Measurements from ENCODE around the gene ALOX15B. TPM values are rescaled to one million over a fixed set of nuclear protein-coding genes. Genes with fewer than 3 reads are reported as not detected.

The ALOX15B gene
- total and polyA plus RNA-seq, 2 of the 13 experiments (the other 11 are each of a cell fraction or from before 2014, with no cell fraction given), result not detected

GRCh38 chr17:8002721-8003593, 35.9 kb upstream of the ALOX15B start (continued):
- TF ChIP-seq SIN3A (IDR thresholded peaks at IDR 0.05; ENCODE audit: borderline replicate concordance, low read depth, low read length), result no peak
- no peak for TF ChIP-seq E2F5 (CRISPR knock-in tag; conservative IDR thresholded peaks at IDR 0.05)
- no peak for TF ChIP-seq STAT6 (CRISPR knock-in tag; IDR thresholded peaks at IDR 0.05; ENCODE audit: borderline replicate concordance)
- no peak for TF ChIP-seq ZFP36 (IDR thresholded peaks at IDR 0.05; ENCODE audit: borderline replicate concordance, low read depth, low read length, partially characterized antibody)
- TF ChIP-seq MAFF (IDR thresholded peaks at IDR 0.05; ENCODE audit: low read depth, low read length), result no peak
- TF ChIP-seq U2AF2 (IDR thresholded peaks at IDR 0.05; ENCODE audit: low read depth, low read length), result no peak
- TF ChIP-seq HOXD1 (CRISPR knock-in tag; IDR thresholded peaks at IDR 0.05), result no peak

DNA sequence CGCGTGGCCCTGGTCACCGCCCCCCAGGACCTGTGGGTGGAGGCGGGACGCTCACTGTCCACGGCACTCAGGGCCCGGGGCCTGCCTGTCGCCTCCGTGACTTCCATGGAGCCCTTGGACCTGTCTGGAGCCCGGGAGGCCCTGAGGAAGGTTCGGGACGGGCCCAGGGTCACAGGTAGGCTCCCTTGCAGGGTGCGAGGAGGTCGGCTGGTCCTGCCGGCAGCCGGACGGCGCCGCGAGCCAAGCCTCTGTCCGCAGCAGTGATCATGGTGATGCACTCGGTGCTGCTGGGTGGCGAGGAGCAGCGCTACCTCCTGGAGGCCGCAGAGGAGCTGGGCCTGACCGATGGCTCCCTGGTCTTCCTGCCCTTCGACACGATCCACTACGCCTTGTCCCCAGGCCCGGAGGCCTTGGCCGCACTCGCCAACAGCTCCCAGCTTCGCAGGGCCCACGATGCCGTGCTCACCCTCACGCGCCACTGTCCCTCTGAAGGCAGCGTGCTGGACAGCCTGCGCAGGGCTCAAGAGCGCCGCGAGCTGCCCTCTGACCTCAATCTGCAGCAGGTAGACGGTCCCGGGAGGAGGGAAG, 35.2 kb upstream of the ALOX15B start:
- H3K4me2 ChIP-seq (ENCODE audit: low read depth, low read length), result no peak overlapping the region
- H3K79me2 ChIP-seq (ENCODE audit: insufficient read depth, low read length), result no peaks in the 10 kb centered on the region
- ChIA-PET CTCF (ENCODE audit: low intra/inter-chr PET ratio, low total read pairs) (no interaction called here), POLR2A (no interaction called here)
- DNase-seq (ENCODE audit: low spot score) (no peak), FAIRE-seq (no peak), ATAC-seq (no peak; the same call in 2 of the 3 replicates)
- TF ChIP-seq ZSCAN31 (CRISPR knock-in tag; IDR thresholded peaks at IDR 0.05; ENCODE audit: low read depth) (no peak), ZNF746 (CRISPR knock-in tag; IDR thresholded peaks at IDR 0.05) (no peak), ZNF674 (CRISPR knock-in tag; IDR thresholded peaks at IDR 0.05; ENCODE audit: low read depth) (no peak)
- peaks cover 5% of the 10 kb centered on the region for H3K4me1 ChIP-seq (ENCODE audit: insufficient read depth, low read length)
- H3K36me3 ChIP-seq (replicated peaks in 1 of 2; ENCODE audit: control insufficient read depth in 1 of 2, insufficient read depth in 2 of 2, low read length in 2 of 2), result no peaks in the 10 kb centered on the region
- no peak overlapping the region for H3K4me3 ChIP-seq (replicated peaks in 1 of 3; ENCODE audit: insufficient read depth in 1 of 3, low read depth in 2 of 3, low read length in 3 of 3)
- in situ Hi-C loops (cut with HindIII; ENCODE audit: extremely low pct_ligation_motif_present, low pct_unique_long_range_greater_than_20kb) (no loop called here), intact Hi-C loops (cut with micrococcal nuclease; ENCODE audit: unreplicated experiment) (no loop called here)
- no peak overlapping the region for H3K27ac ChIP-seq (ENCODE audit: extremely low read length, insufficient read depth, low read length)
- peaks cover 3 to 55% of the 10 kb centered on the region in 2 experiments for H3K27me3 ChIP-seq (ENCODE audit: control insufficient read depth in 1 of 2, insufficient read depth in 2 of 2, low read length in 2 of 2)
- no peak overlapping the region for H2AFZ ChIP-seq (ENCODE audit: low read length)
- no peaks in the 10 kb centered on the region for H4K20me1 ChIP-seq (ENCODE audit: insufficient read depth, low read length)
- H3K9ac ChIP-seq (ENCODE audit: insufficient read depth, low read depth, low read length), result no peak overlapping the region
- WGBS (ENCODE audit: low lambda C conversion rate), result 71% methylated on average over 29 of the region's 44 CpGs
- BruUV-seq (replicated peaks), result no TSS peak
- no peaks in the 10 kb centered on the region for H3K9me3 ChIP-seq (ENCODE audit: low read length)
